Right lobe of liver (tissue), 6 donors: ENCODE results near the gene ASB1. TPM values are rescaled to one million over a fixed set of nuclear protein-coding genes. Genes with fewer than 3 reads are reported as not detected.

Experiments
- ATAC-seq, 4 donors: fragments of 200-7000 bp; cut with Tn5 transposase; one replicate each; pipeline ENCODE4 v1.9.1; 2020; ENCODE audit warnings: mild to moderate bottlenecking in 4 of 4, moderate library complexity in 4 of 4
- DNase-seq, 3 donors: peaks; one replicate each; pipeline ENCODE4 v3.0.0-alpha.2; 2020
- H3K27ac ChIP-seq, 3 donors: fragments of 200-600 bp; one replicate each; pipeline ENCODE4 v1.8.0; 2022
- H3K27me3 ChIP-seq, 2 donors: fragments of 200-600 bp; one replicate each; pipeline ENCODE4 v1.8.0; 2022
- H3K36me3 ChIP-seq, 4 donors: fragments of 200-600 bp; sonication (generic) in 1 of 4; one replicate each; pipeline versions ENCODE4 v1.5.1 to v1.8.0; 2017 to 2022; ENCODE audit warnings: control low read depth in 1 of 4
- H3K4me1 ChIP-seq, 4 donors: fragments of 200-600 bp; sonication (generic) in 1 of 4; one replicate each; pipeline versions ENCODE4 v1.5.1 to v1.8.0; 2017 to 2022; ENCODE audit warnings: control low read depth in 1 of 4
- H3K4me3 ChIP-seq, 3 donors: fragments of 200-600 bp; one replicate each; pipeline ENCODE4 v1.8.0; 2022
- H3K9me3 ChIP-seq, 4 donors: fragments of 200-600 bp; sonication (generic) in 1 of 4; one replicate each; pipeline versions ENCODE4 v1.5.1 to v1.8.0; 2017 to 2022; ENCODE audit warnings: control low read depth in 1 of 4
- CTCF ChIP-seq, 4 donors: fragments of 200-600 bp in 3 of 4; fragments of 450-650 bp in 1 of 4; IDR thresholded peaks; one replicate each; pipeline versions ENCODE4 v1.5.1 to v1.8.0; 2016 to 2022; ENCODE audit warnings: antibody characterized with exemption in 4 of 4, mild to moderate bottlenecking in 2 of 4
- POLR2A ChIP-seq: fragments of 450-650 bp; IDR thresholded peaks from one replicate; pipeline ENCODE4 v1.6.1; 2017; ENCODE audit warnings: antibody characterized with exemption, mild to moderate bottlenecking
- WGBS: methylation state at CpG from one replicate; pipeline ENCODE4 v1.1.6; 2018; ENCODE audit warnings: low coverage, low lambda C conversion rate; ENCODE audit not compliant: insufficient coverage; ENCODE audit errors: missing lambda C conversion rate; 5-methylcytosine and 5-hydroxymethylcytosine counted together
- intact Hi-C, 2 donors: fragments of 100-400 bp; cut with DNase I; formaldehyde crosslinking; loops; one replicate each; pipeline versions ENCODE4 v1.11.2 to v1.14.1; 2022
- total RNA-seq, 6 experiments: library from RNA; depleted of rRNA in 2 of 6; stranded (reverse); fragments of >200 nt in 2 of 6; fragmentation: NEBNext Ultra II Directional in 3 of 6; extraction: Animal tissue kit (Norgen Biotek cat#: 25700) in 3 of 6; gene quantifications; one replicate each; pipeline versions ENCODE4 v1.1.0 to v1.2.4, GENCODE V29; 2016 to 2023
- donor health status: DM: no; HTN: yes; CAD: no.
- donor health status: DM: no; HTN: no; CAD: no.
- donor health status: DM: no; HTN: no; CAD: no.
- donor health status: DM: no; HTN: yes; CAD: no.
- donor health status: DM: no; HTN: yes; CAD: no.

Gene ASB1
- total RNA-seq, 6 experiments from 2014 or later, result 6.3 to 18.2 (median 8.4) TPM

- WGBS, result 80% methylated on average over 1 of the region's 1 CpG
- Histone ChIP-seq H3K4me1 (no peaks in the 10 kb centered on the region), H3K27ac (no peak overlapping the region), H3K27me3 (no peaks in the 10 kb centered on the region), H3K4me3 (no peak overlapping the region), H3K36me3 (no peaks in the 10 kb centered on the region), H3K9me3 (peaks cover 0 to 3% (median 0%) of the 10 kb centered on the region in 4 donors)
- intact Hi-C loops, result no loop called here
- ATAC-seq (no peak), DNase-seq (no peak)
- TF ChIP-seq POLR2A (no peak), CTCF (IDR thresholded peaks at IDR 0.05) (no peak)
Measured at GRCh38 chr2:238380785-238381184, 45.9 kb upstream of the ASB1 start.

- Histone ChIP-seq H3K9me3 (peaks cover 0 to 3% (median 0%) of the 10 kb centered on the region in 4 donors), H3K4me1 (no peaks in the 10 kb centered on the region), H3K27ac (no peak overlapping the region), H3K4me3 (no peak overlapping the region), H3K27me3 (no peaks in the 10 kb centered on the region), H3K36me3 (no peaks in the 10 kb centered on the region)
- no peak for TF ChIP-seq CTCF (IDR thresholded peaks at IDR 0.05)
- TF ChIP-seq POLR2A, result no peak
- intact Hi-C loops, result no loop called here
- WGBS, result 69% methylated on average over 13 of the region's 16 CpGs
- no peak for ATAC-seq
- DNase-seq, result no peak
Measured at GRCh38 chr2:238381341-238382115, 45.2 kb upstream of the ASB1 start.

GRCh38 chr2:238382381-238382781, 44.3 kb upstream of the ASB1 start:
- DNase-seq, result no peak
- TF ChIP-seq POLR2A (no peak), CTCF (IDR thresholded peaks at IDR 0.05) (no peak)
- ATAC-seq, result peak in 3 of 4 donors; percentile 19 to 33 (median 22)
- H3K9me3 ChIP-seq, result peaks cover 0 to 3% (median 0%) of the 10 kb centered on the region in 4 donors
- no peak overlapping the region for H3K4me3 ChIP-seq
- no peaks in the 10 kb centered on the region for H3K4me1 ChIP-seq
- intact Hi-C loops, result no loop called here
- H3K27ac ChIP-seq, result no peak overlapping the region
- WGBS, result 77% methylated on average over 5 of the region's 5 CpGs
- no peaks in the 10 kb centered on the region for H3K27me3 ChIP-seq
- no peaks in the 10 kb centered on the region for H3K36me3 ChIP-seq

- Histone ChIP-seq H3K4me1 (no peaks in the 10 kb centered on the region), H3K4me3 (no peak overlapping the region), H3K27me3 (no peaks in the 10 kb centered on the region), H3K27ac (no peak overlapping the region), H3K9me3 (no peaks in the 10 kb centered on the region), H3K36me3 (no peaks in the 10 kb centered on the region)
- intact Hi-C loops, result no loop called here
- WGBS, result 100% methylated on average over 2 of the region's 5 CpGs
- ATAC-seq (no peak), DNase-seq (no peak)
- TF ChIP-seq POLR2A (no peak), CTCF (IDR thresholded peaks at IDR 0.05) (no peak)
Measured at GRCh38 chr2:238383135-238383534, 43.6 kb upstream of the ASB1 start.
